Stimulated activated CD4-positive, alpha-beta T cell treated with anti-CD3 and anti-CD28 coated beads, TNF-alpha, amount 100 ng/mL, for 48 hours (primary cell): ENCODE results near the gene IFT122.
"Not testable (repeated sequence)": the region's sequence is repeated elsewhere in the genome, so short reads cannot be mapped to it uniquely, and the experiment has no call there.

Experiments used
- DNase-seq, 3 donors: peaks; one replicate each; pipeline ENCODE4 v3.0.0-alpha.2; 2020; ENCODE audit warnings: low read depth in 3 of 3

Gene IFT122

DNA sequence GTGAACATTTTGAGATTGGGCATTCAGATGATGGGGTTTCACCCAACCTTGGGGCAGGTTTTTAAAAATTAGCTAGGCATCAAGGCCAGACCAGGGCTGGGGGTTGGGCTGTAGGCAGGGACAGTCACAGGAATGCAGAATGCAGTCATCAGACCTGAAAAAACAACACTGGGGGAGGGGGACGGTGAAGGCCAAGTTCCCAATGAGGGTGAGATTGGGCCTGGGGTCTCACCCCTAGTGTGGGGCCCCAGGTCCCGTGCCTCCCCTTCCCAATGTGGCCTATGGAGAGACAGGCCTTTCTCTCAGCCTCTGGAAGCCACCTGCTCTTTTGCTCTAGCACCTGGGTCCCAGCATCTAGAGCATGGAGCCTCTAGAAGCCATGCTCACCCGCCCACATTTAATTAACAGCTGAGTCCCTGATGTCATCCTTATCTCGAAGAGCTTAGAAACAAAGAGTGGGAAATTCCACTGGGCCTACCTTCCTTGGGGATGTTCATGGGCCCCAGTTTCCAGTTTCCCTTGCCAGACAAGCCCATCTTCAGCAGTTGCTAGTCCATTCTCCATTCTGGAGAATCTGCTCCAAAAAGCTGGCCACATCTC, 94.5 kb downstream of the IFT122 start:
- no peak for DNase-seq

- no peak for DNase-seq
These were observed 95.1 kb downstream of the IFT122 start for GRCh38 chr3:129535075-129535474.

- DNase-seq, result no peak
These were observed 96.3 kb downstream of the IFT122 start for GRCh38 chr3:129536374-129536667.

GRCh38 chr3:129536804-129537203, 96.8 kb downstream of the IFT122 start:
- DNase-seq, result no peak

DNA sequence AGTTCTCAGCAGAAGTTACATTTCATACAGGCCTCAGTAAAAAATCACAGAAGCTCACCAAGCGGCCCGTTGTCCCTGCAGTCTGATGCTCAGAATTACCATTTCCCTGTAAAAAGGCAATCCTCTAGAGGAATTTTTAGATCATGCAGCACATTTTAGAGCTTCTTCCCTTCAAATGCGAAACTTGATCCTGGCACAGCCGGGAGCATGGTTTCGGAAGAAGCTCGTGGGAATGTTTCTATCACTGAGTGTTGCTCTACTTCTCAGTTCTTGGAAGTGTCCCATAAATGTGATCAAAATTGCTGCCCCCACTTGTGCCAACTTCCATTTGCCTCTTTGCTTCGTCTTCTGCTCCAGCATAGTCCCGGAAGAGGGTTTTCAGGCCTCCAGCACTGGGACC, 99.2 kb downstream of the IFT122 start:
- DNase-seq, result no peak

DNA sequence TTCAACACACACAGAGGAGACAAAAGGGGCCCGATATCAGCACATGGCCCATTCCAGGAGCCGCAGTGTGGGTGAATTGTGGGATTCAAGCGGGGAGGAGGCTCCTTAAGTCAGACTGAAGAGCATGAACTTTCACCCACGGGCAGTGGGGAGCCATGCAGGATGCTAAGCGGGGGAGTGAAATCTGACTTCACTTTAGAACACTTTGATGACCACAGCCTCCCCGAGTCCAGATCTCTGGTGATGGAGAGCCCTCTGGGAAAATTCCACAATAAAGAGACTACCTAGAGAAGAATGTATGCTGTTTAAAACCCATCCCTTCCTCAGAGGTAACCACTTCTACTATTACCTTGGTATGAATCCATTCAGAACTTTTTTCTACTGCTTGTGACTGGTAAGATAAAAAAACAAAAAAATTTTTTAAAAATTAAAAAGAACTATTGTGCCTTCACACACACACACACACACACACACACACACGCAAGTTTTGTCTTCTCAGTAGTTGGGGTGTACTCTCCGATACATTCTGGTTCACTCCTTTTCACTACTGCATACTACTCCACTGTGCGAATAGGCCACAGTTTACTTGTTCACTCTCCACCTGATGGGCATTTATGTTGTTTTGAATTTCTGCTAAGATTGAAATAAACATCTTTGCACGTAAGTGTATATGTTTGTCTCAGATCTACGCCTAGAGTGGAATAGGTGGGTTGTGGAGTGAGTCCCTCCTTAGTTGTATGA, 100.9 kb downstream of the IFT122 start:
- DNase-seq, result no peak

DNA sequence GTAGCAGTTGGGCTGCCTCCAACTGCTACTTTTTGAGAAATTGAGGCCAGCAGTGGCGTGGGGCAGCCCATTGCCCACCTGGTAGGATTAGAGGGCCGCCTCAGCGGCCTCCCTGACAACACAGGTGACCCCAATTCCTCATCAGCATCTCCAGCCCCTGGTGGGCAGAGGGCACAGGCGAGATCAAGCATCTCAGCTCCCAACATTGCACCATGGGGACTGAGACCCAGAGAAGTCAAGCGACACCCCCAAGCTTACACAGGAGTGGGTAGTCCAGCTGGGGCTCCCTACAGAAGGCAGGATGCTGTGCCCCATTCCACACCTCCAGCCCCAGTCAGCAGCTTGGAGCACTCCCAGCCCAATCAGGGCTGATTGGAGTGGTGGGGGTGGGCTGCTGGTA, 102.7 kb downstream of the IFT122 start:
- DNase-seq, result no peak

GRCh38 chr3:129543156-129543790, 103.2 kb downstream of the IFT122 start, which contains the start of gene H1-8:
Gene H1-8 (plus strand): TSS chr3:129543175. CDS start chr3:129543219, 44 bp downstream.
- no peak for DNase-seq

DNA sequence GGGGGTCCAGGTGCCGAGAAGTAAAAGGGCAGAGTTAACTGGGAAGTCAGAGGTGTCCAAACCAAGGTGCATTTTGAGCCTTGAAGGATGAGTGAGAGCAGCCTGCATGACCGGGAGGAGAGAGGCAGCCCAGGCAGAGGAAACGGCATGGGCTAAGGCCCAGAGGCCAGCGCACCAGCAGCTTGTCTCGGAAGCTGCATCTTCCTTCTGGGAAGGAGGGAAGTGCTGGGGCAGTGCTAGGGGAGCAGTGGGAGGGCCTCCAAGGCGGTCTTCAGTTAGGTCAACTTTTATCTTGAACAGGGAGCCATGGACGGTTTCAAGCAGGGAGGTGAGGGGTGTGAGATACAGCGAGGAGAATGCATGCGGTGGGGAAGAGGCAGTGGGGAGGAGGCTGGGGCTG, 104.0 kb downstream of the IFT122 start:
- DNase-seq, result no peak

GRCh38 chr3:129545951-129546350, 105.9 kb downstream of the IFT122 start:
- DNase-seq, result not testable (repeated sequence)

DNA sequence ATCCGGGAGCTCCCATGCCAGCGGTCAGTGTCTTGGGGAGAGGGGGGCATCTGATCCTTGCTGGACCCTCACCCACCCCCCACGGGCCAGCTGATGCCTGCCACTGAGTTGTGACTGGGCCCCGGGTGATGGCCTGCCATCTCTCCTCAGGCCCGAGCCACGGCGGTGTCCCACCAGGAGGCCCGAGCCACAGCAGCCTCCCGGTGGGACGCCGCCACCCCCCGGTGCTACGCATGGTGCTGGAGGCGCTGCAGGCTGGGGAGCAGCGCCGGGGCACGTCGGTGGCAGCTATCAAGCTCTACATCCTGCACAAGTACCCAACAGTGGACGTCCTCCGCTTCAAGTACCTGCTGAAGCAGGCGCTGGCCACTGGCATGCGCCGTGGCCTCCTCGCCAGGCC, 107.2 kb downstream of the IFT122 start:
- no peak for DNase-seq

- DNase-seq, result no peak
These were observed 108.3 kb downstream of the IFT122 start for GRCh38 chr3:129548104-129548965.

GRCh38 chr3:129549006-129549800, 109.2 kb downstream of the IFT122 start:
- DNase-seq, result no peak

DNA sequence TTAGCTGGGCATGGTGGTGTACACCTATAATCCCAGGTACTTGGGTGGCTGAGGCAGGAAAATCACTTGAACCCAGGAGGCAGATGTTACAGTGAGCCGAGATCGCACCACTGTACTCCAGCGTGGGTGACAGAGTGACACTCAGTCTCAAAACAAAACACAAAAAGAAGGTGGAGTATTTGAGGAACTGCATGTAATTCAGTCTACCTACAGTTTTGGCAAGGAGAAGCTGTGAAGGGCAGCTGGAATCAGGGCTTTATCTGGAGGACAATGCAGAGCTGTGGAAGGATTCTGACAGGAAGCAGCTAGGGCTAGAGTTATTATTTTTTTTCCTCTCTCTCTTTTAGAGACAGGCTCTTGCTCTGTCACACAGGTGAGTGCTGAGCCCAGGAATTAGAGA, 109.8 kb downstream of the IFT122 start:
- DNase-seq, result no peak

DNA sequence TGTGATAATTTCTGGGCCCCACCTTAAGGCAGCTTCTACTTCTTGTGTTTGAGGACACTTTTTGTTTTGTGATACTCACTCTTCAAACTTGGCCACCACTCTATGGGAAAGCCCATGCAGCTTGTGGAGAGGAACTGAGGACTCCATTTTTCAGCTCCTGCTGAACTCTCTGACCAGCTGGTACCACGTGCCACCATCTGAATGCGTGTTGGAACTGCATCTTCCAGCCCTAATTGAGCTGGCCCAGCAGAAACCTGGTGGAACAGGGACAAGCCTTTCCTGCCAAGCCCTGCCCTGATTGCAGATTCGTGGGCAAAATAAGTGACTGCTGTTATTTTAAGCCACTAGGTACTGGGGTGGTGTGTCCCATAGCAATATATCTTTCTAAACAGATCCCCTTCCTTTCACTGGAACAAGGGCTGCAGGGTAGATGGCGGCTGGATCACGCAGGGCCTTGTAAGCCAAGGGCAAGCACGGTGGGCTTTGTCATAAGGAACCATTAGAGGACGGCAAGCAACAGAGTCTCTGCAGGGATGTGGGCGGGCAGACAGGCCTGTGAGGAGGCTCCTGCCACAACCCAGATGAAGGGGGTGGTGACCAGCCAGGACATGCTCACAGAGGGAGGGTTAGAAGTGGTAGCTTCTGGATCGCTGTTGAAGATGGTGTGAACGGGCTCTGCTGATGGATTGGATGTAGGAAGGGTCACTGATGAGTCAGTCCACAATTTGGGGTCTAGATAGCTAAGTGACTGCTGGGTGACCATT, 112.4 kb downstream of the IFT122 start:
- DNase-seq, result no peak

DNA sequence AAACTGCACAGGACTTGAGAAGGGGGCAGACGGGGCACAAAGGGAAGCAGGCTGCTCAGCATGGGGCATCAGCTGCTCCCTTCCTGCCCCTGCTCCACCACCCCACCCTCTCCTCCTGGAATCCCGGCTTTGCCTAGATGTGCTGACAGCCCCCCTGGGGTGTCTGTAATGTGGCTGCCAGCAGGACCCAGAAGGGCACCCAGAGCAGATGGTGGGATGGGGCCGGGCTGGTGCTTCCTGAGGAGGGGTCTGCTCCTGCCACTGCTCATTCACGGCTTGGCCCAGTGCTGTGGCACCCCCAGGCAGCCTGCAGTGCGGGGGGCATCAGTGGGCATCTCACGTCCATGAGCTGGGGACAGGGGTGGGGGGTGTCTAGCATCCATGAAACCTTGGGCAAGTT, 113.1 kb downstream of the IFT122 start:
- no peak for DNase-seq

- no peak for DNase-seq
These were observed 113.7 kb downstream of the IFT122 start for GRCh38 chr3:129553719-129554118.

DNA sequence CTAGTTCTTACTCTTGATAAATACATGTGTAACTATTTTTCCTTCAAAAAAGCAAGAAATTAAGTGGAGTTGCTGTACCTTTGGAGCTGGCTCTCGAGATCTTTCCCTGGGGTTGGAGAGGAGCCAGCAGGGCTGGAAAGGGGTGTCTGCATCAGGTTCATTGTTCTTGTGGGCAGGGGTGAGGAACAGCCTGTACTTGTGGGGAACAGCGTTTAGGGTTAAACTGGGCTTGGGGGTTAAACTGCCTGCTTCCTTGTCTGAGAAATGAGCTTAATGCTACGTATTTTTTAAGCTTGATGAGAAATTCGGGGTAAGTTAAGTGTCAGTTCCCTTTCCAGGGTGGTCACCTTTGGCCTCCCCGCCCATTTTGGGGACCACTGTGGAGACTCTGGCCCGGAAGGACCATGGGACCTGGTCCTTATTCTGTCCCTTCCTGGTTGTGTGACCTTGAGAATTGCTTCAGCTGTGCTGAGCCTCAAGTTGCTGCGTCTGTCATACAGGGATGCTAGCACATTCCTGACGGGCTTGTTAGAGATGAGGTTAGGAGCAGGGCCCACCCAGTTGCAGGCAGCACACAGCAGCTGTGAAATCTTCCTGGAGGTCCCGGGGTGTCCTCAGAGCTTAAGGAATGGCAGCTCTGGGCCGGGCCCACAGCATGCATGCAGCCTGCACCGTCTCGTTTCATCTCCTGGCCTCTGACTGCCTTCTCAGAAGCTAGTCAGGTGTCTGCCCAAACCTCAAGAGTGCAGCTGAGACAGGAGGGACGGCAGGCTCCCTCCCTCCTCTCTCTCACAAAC, 114.5 kb downstream of the IFT122 start:
- no peak for DNase-seq

DNA sequence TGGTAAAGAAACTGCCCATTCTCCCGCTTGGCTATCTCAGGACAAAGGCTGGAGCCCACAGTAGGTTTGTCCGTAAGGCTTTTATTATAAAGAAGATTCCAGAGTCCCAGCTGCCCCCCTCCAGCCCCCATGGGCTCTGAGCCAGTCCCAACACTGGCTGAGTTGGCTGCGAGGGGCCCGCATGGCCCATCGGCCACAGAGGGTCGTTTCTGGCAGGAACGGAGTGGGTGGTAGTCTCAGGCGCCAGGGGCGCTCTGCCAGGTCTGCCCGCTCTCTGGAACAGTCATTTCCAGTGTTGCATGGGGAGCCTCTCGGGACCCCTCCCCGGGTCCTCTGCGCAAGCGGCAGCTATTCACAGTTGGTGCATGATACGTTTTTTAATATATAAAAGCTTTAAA, 115.1 kb downstream of the IFT122 start:
- no peak for DNase-seq
